ENCODE results near the gene USP16.

DNA sequence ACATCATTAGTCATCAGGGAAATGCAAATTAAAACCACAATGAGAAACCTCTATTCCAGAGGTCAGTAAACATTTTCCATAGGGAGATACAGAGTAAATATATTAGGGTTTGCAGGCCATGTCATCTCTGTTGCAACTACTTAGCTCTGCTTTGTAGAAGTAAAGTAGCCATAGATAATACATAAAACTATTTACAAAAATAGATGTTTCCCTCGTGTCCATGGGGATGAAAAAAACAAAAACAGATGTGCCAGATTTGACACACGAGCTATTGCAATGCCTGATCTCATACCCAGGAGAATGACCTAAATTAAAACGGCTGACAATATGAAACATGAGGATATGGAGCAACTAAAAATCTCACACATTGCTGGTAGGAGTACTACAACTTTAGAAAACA is 49.1 kb upstream of the USP16 start:
- TF ChIP-seq MYC (IDR thresholded peaks at IDR 0.05; ENCODE audit: low read depth, low read length) (no peak), POLR2A (IDR thresholded peaks at IDR 0.05; ENCODE audit: extremely low read depth, insufficient read length) (no peak)
- TF ChIP-seq, protein P1, sequence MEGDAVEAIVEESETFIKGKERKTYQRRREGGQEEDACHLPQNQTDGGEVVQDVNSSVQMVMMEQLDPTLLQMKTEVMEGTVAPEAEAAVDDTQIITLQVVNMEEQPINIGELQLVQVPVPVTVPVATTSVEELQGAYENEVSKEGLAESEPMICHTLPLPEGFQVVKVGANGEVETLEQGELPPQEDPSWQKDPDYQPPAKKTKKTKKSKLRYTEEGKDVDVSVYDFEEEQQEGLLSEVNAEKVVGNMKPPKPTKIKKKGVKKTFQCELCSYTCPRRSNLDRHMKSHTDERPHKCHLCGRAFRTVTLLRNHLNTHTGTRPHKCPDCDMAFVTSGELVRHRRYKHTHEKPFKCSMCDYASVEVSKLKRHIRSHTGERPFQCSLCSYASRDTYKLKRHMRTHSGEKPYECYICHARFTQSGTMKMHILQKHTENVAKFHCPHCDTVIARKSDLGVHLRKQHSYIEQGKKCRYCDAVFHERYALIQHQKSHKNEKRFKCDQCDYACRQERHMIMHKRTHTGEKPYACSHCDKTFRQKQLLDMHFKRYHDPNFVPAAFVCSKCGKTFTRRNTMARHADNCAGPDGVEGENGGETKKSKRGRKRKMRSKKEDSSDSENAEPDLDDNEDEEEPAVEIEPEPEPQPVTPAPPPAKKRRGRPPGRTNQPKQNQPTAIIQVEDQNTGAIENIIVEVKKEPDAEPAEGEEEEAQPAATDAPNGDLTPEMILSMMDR (IDR thresholded peaks at IDR 0.05; ENCODE audit: low read depth, low read length): no peak
- TF ChIP-seq, protein P2, sequence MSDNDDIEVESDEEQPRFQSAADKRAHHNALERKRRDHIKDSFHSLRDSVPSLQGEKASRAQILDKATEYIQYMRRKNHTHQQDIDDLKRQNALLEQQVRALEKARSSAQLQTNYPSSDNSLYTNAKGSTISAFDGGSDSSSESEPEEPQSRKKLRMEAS (IDR thresholded peaks at IDR 0.05; ENCODE audit: low read depth, low read length): no peak
